ENCODE results near the gene MUC5AC. TPM values are rescaled to one million over a fixed set of nuclear protein-coding genes. Genes with fewer than 3 reads are reported as not detected.

The MUC5AC gene
- total RNA-seq, 5 donors from 2014 or later (not counting 1 experiment from before 2014, with no cell fraction given): 0.03 TPM; not detected in 2

- Mint-ChIP-seq H3K4me3 (no peak within 1 kb of the TSS), H3K27me3 (peaks cover 7 to 12% of the 10 kb centered on the region in 2 donors), H3K9me3 (no peaks in the 10 kb centered on the region), H3K27ac (no peak within 1 kb of the TSS), H3K4me1 (no peaks in the 10 kb centered on the region), H3K36me3 (no peaks in the 10 kb centered on the region)
- ATAC-seq (replicated peaks in 1 of 4) (no peak), DNase-seq (no peak)
- Histone ChIP-seq H3K4me3 (ENCODE audit: control insufficient read depth in 1 of 2, extremely low read depth in 1 of 2, low read length in 1 of 2) (no peak within 1 kb of the TSS), H3K27ac (ENCODE audit: low read length) (no peak within 1 kb of the TSS), H3K9me3 (no peaks in the 10 kb centered on the region), H3K36me3 (ENCODE audit: control insufficient read depth in 2 of 2, extremely low read depth in 1 of 2, insufficient read depth in 1 of 2, low read length in 1 of 2) (no peaks in the 10 kb centered on the region), H3K27me3 (replicated peaks in 1 of 2; ENCODE audit: control insufficient read depth in 2 of 2, extremely low read depth in 1 of 2, insufficient read depth in 2 of 2, low read length in 1 of 2) (peaks cover 0 to 60% of the 10 kb centered on the region in 2 experiments), H3K4me1 (ENCODE audit: control insufficient read depth in 1 of 2, extremely low read depth in 1 of 2, insufficient read depth in 2 of 2, low read length in 2 of 2) (no peaks in the 10 kb centered on the region)
- ChIA-PET POLR2A (no interaction called here), CTCF (no interaction called here)
- 76% methylated on average over 23 of the region's 36 CpGs for WGBS (ENCODE audit: insufficient coverage)
Measured at GRCh38 chr11:1222491-1223345, 65.0 kb downstream of the MUC5AC start, which contains the start of gene MUC5B. TSS of gene MUC5B (plus strand) at chr11:1223066. CDS start at chr11:1223124, 58 bp downstream.

DNA sequence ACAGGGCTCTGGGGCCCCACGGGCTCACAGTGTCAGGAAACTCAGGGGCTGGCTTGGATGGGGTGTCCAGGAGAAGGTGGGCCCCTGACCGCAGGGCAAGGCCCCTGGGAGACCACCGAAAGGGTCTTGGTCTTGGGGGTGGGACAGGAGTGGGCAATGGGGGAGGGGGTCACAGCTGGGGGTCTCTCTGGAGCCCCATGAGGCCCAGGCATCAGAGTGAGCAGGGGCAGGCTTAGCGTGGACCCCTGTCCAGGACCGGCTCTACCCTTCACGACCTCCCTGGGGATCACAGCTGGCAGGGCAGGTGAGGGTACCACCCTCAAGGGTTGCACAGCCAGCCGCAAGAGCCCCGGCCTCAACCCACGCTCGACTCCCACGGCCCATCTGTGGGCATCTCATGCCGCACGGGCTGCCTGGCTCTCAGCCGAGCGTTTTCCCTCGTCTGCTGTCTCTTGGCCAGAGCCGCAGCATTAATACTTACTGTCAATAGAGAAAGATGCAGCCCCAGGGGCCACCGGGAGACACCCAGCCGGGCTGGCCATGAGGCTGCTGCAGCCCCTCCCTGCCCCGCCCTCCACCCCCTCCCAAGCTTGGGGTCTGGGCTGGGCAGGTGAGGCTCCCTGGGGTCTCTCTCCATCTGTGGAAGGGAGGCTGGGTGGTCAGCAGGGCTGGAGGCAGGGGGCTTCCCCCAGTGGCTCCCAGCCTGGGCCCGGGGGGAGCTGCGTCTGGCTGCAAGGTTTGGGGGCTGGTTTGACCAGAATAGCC is 65.8 kb downstream of the MUC5AC start:
- Histone ChIP-seq H3K36me3 (ENCODE audit: control insufficient read depth in 2 of 2, extremely low read depth in 1 of 2, insufficient read depth in 1 of 2, low read length in 1 of 2) (no peaks in the 10 kb centered on the region), H3K4me1 (ENCODE audit: control insufficient read depth in 1 of 2, extremely low read depth in 1 of 2, insufficient read depth in 2 of 2, low read length in 2 of 2) (no peaks in the 10 kb centered on the region), H3K9me3 (no peaks in the 10 kb centered on the region), H3K27ac (ENCODE audit: low read length) (no peak overlapping the region), H3K4me3 (ENCODE audit: control insufficient read depth in 1 of 2, extremely low read depth in 1 of 2, low read length in 1 of 2) (no peak overlapping the region), H3K27me3 (replicated peaks in 1 of 2; ENCODE audit: control insufficient read depth in 2 of 2, extremely low read depth in 1 of 2, insufficient read depth in 2 of 2, low read length in 1 of 2) (peaks cover 0 to 62% of the 10 kb centered on the region in 2 experiments)
- 76% methylated on average over 17 of the region's 22 CpGs for WGBS (ENCODE audit: insufficient coverage)
- H3K36me3 Mint-ChIP-seq: no peaks in the 10 kb centered on the region
- no peak for ATAC-seq (replicated peaks in 1 of 4)
- H3K9me3 Mint-ChIP-seq: no peaks in the 10 kb centered on the region
- CTCF ChIA-PET: no interaction called here
- H3K27ac Mint-ChIP-seq: no peak overlapping the region
- H3K27me3 Mint-ChIP-seq: peaks cover 7 to 12% of the 10 kb centered on the region in 2 donors
- H3K4me3 Mint-ChIP-seq: no peak overlapping the region
- DNase-seq: no peak
- no peaks in the 10 kb centered on the region for H3K4me1 Mint-ChIP-seq
- POLR2A ChIA-PET: no interaction called here

DNA sequence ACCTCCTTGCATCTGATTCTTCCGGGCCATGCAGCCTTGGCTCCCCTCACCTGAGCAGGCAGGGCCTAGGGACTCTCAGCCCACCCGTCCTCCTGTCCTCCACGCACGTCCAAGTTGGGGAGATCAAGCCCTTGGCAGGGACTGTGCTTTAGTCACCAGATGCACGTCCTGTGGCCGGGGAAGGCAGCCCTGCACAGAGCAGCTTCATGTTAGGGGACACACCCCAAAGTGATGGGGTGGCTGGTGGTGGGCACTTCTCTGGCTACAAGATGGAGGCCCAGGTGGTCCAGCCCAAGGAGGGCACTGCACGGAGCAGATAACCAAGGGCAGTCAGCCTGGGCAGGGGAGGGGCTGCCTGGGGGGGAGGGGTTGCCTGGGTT is 66.3 kb downstream of the MUC5AC start:
- Mint-ChIP-seq H3K9me3 (no peaks in the 10 kb centered on the region), H3K36me3 (no peaks in the 10 kb centered on the region), H3K27ac (no peak overlapping the region), H3K4me3 (no peak overlapping the region), H3K27me3 (peaks cover 7 to 12% of the 10 kb centered on the region in 2 donors), H3K4me1 (no peaks in the 10 kb centered on the region)
- Histone ChIP-seq H3K9me3 (no peaks in the 10 kb centered on the region), H3K27ac (ENCODE audit: low read length) (no peak overlapping the region), H3K4me3 (ENCODE audit: control insufficient read depth in 1 of 2, extremely low read depth in 1 of 2, low read length in 1 of 2) (no peak overlapping the region), H3K27me3 (replicated peaks in 1 of 2; ENCODE audit: control insufficient read depth in 2 of 2, extremely low read depth in 1 of 2, insufficient read depth in 2 of 2, low read length in 1 of 2) (peaks cover 0 to 56% of the 10 kb centered on the region in 2 experiments), H3K4me1 (ENCODE audit: control insufficient read depth in 1 of 2, extremely low read depth in 1 of 2, insufficient read depth in 2 of 2, low read length in 2 of 2) (no peaks in the 10 kb centered on the region), H3K36me3 (ENCODE audit: control insufficient read depth in 2 of 2, extremely low read depth in 1 of 2, insufficient read depth in 1 of 2, low read length in 1 of 2) (no peaks in the 10 kb centered on the region)
- ChIA-PET POLR2A (no interaction called here), CTCF (no interaction called here)
- 62% methylated on average over 6 of the region's 7 CpGs for WGBS (ENCODE audit: insufficient coverage)
- no peak for ATAC-seq (replicated peaks in 1 of 4)
- no peak for DNase-seq

GRCh38 chr11:1224491-1225385 is 67.0 kb downstream of the MUC5AC start:
- Mint-ChIP-seq H3K36me3 (no peaks in the 10 kb centered on the region), H3K4me1 (no peaks in the 10 kb centered on the region), H3K27ac (no peak overlapping the region), H3K9me3 (no peaks in the 10 kb centered on the region), H3K4me3 (no peak overlapping the region), H3K27me3 (peaks cover 7 to 12% of the 10 kb centered on the region in 2 donors)
- CTCF ChIA-PET: no interaction called here
- DNase-seq (no peak), ATAC-seq (replicated peaks in 1 of 4) (no peak)
- no peak overlapping the region for H3K4me3 ChIP-seq (ENCODE audit: control insufficient read depth in 1 of 2, extremely low read depth in 1 of 2, low read length in 1 of 2)
- no peak overlapping the region for H3K27ac ChIP-seq (ENCODE audit: low read length)
- H3K36me3 ChIP-seq (ENCODE audit: control insufficient read depth in 2 of 2, extremely low read depth in 1 of 2, insufficient read depth in 1 of 2, low read length in 1 of 2): no peaks in the 10 kb centered on the region
- no peaks in the 10 kb centered on the region for H3K9me3 ChIP-seq
- H3K27me3 ChIP-seq (replicated peaks in 1 of 2; ENCODE audit: control insufficient read depth in 2 of 2, extremely low read depth in 1 of 2, insufficient read depth in 2 of 2, low read length in 1 of 2): peaks cover 0 to 54% of the 10 kb centered on the region in 2 experiments
- 60% methylated on average over 18 of the region's 27 CpGs for WGBS (ENCODE audit: insufficient coverage)
- H3K4me1 ChIP-seq (ENCODE audit: control insufficient read depth in 1 of 2, extremely low read depth in 1 of 2, insufficient read depth in 2 of 2, low read length in 2 of 2): no peaks in the 10 kb centered on the region
- POLR2A ChIA-PET: no interaction called here

- 72% methylated on average over 22 of the region's 29 CpGs for WGBS (ENCODE audit: insufficient coverage)
- H3K9me3 Mint-ChIP-seq: no peaks in the 10 kb centered on the region
- H3K36me3 Mint-ChIP-seq: no peaks in the 10 kb centered on the region
- Histone ChIP-seq H3K9me3 (no peaks in the 10 kb centered on the region), H3K36me3 (ENCODE audit: control insufficient read depth in 2 of 2, extremely low read depth in 1 of 2, insufficient read depth in 1 of 2, low read length in 1 of 2) (no peaks in the 10 kb centered on the region), H3K27me3 (replicated peaks in 1 of 2; ENCODE audit: control insufficient read depth in 2 of 2, extremely low read depth in 1 of 2, insufficient read depth in 2 of 2, low read length in 1 of 2) (peaks cover 0 to 46% of the 10 kb centered on the region in 2 experiments), H3K27ac (ENCODE audit: low read length) (no peak overlapping the region), H3K4me1 (ENCODE audit: control insufficient read depth in 1 of 2, extremely low read depth in 1 of 2, insufficient read depth in 2 of 2, low read length in 2 of 2) (no peaks in the 10 kb centered on the region), H3K4me3 (ENCODE audit: control insufficient read depth in 1 of 2, extremely low read depth in 1 of 2, low read length in 1 of 2) (no peak overlapping the region)
- H3K4me3 Mint-ChIP-seq: no peak overlapping the region
- ChIA-PET POLR2A (no interaction called here), CTCF (no interaction called here)
- H3K4me1 Mint-ChIP-seq: no peaks in the 10 kb centered on the region
- no peak overlapping the region for H3K27ac Mint-ChIP-seq
- no peak for ATAC-seq (replicated peaks in 1 of 4)
- no peak for DNase-seq
- peaks cover 7 to 12% of the 10 kb centered on the region in 2 donors for H3K27me3 Mint-ChIP-seq
Measured at GRCh38 chr11:1225386-1226225, 67.9 kb downstream of the MUC5AC start.
